HL-60 (cell line): Measurements from ENCODE around the gene SLC2A13.
"Not testable (repeated sequence)": the region's sequence is repeated elsewhere in the genome, so short reads cannot be mapped to it uniquely, and the experiment has no call there.

ENCODE experiments used
- DNase-seq, 2 experiments: peaks; one replicate each; pipeline ENCODE4 v3.0.0-alpha.2; 2010 to 2020; ENCODE audit warnings: low read depth in 1 of 2, low spot score in 1 of 2
- H3K27ac ChIP-seq: fragments of 250-450 bp; sonication (Bioruptor Pico); replicated peaks from 2 replicates; pipeline ENCODE4 v1.5.1; 2020; ENCODE audit warnings: mild to moderate bottlenecking, moderate library complexity
- H3K27me3 ChIP-seq: fragments of 250-450 bp; sonication (Bioruptor Pico); 2 replicates; pipeline ENCODE4 v1.5.1; 2021; ENCODE audit warnings: mild to moderate bottlenecking, moderate library complexity; ENCODE audit not compliant: insufficient read depth, poor library complexity, severe bottlenecking
- H3K4me3 ChIP-seq: replicated peaks from 2 replicates; pipeline ENCODE4 v1.5.1; 2011; ENCODE audit warnings: mild to moderate bottlenecking, control low read depth, low read length; ENCODE audit not compliant: insufficient read depth
- GABPA ChIP-seq: IDR thresholded peaks from 2 replicates; pipeline ENCODE4 v1.6.1; 2012; ENCODE audit warnings: low read depth
- POLR2AphosphoS5 ChIP-seq: IDR thresholded peaks from 2 replicates; pipeline ENCODE4 v1.6.1; 2012; ENCODE audit warnings: low read depth
- SPI1 ChIP-seq: IDR thresholded peaks from 2 replicates; pipeline ENCODE4 v1.6.1; 2012; ENCODE audit warnings: low read depth, mild to moderate bottlenecking, borderline replicate concordance
- TF ChIP-seq, protein P1 (sequence below): IDR thresholded peaks from 2 replicates; pipeline ENCODE4 v1.6.1; 2012; ENCODE audit warnings: low read depth; ENCODE audit not compliant: insufficient replicate concordance
- TF ChIP-seq, protein P2 (sequence below): IDR thresholded peaks from one replicate; pipeline ENCODE4 v1.5.1; 2011; ENCODE audit warnings: low read length, control low read depth, inconsistent platforms; ENCODE audit not compliant: insufficient read depth

SLC2A13 gene

DNA sequence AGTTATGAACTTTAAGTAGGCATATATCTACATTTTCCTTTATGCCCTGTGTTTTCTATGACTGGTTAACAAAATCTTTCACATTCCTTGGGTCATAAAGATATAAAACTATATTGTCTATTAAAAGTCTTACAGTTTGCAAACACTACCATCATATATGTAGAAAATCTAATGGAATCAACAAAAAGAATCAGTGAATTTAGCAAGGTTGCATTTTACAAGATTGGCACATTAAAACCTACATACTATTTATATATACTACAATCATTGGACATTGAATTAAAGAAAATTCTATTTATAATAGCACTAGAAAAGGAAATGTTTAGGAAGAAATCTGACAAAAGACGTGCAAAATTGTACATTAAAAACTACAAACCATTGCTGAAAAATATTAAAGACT is 312.9 kb downstream of the SLC2A13 start:
- DNase-seq, result no peak
- Histone ChIP-seq H3K4me3 (no peak overlapping the region), H3K27ac (no peak overlapping the region), H3K27me3 (no peaks in the 10 kb centered on the region)
- TF ChIP-seq SPI1, result no peak
- no peak for TF ChIP-seq POLR2AphosphoS5
- TF ChIP-seq, protein P1, sequence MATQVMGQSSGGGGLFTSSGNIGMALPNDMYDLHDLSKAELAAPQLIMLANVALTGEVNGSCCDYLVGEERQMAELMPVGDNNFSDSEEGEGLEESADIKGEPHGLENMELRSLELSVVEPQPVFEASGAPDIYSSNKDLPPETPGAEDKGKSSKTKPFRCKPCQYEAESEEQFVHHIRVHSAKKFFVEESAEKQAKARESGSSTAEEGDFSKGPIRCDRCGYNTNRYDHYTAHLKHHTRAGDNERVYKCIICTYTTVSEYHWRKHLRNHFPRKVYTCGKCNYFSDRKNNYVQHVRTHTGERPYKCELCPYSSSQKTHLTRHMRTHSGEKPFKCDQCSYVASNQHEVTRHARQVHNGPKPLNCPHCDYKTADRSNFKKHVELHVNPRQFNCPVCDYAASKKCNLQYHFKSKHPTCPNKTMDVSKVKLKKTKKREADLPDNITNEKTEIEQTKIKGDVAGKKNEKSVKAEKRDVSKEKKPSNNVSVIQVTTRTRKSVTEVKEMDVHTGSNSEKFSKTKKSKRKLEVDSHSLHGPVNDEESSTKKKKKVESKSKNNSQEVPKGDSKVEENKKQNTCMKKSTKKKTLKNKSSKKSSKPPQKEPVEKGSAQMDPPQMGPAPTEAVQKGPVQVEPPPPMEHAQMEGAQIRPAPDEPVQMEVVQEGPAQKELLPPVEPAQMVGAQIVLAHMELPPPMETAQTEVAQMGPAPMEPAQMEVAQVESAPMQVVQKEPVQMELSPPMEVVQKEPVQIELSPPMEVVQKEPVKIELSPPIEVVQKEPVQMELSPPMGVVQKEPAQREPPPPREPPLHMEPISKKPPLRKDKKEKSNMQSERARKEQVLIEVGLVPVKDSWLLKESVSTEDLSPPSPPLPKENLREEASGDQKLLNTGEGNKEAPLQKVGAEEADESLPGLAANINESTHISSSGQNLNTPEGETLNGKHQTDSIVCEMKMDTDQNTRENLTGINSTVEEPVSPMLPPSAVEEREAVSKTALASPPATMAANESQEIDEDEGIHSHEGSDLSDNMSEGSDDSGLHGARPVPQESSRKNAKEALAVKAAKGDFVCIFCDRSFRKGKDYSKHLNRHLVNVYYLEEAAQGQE, result no peak

DNA sequence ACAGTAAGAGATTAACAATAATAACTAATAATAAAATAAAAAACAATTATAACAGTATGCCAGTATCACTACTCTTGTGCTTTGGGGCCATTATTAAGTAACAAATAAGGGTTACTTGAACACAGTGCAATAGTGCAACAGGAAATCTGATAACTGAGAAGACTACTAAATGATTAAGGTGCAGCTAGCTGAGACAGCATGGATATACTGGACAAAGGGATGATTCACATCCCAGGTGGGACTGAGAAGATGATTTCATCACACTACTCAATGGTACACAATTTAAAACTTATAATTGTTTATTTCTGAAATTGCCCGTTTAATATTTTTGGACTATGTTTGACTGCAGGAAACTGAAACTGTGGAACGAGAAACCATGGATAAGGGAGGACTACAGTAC is 317.6 kb downstream of the SLC2A13 start:
- TF ChIP-seq, protein P1, result no peak
- TF ChIP-seq POLR2AphosphoS5 (no peak), SPI1 (no peak), GABPA (no peak)
- TF ChIP-seq, protein P2, sequence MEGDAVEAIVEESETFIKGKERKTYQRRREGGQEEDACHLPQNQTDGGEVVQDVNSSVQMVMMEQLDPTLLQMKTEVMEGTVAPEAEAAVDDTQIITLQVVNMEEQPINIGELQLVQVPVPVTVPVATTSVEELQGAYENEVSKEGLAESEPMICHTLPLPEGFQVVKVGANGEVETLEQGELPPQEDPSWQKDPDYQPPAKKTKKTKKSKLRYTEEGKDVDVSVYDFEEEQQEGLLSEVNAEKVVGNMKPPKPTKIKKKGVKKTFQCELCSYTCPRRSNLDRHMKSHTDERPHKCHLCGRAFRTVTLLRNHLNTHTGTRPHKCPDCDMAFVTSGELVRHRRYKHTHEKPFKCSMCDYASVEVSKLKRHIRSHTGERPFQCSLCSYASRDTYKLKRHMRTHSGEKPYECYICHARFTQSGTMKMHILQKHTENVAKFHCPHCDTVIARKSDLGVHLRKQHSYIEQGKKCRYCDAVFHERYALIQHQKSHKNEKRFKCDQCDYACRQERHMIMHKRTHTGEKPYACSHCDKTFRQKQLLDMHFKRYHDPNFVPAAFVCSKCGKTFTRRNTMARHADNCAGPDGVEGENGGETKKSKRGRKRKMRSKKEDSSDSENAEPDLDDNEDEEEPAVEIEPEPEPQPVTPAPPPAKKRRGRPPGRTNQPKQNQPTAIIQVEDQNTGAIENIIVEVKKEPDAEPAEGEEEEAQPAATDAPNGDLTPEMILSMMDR, result no peak
- Histone ChIP-seq H3K27ac (no peak overlapping the region), H3K27me3 (no peaks in the 10 kb centered on the region), H3K4me3 (no peak overlapping the region)
- DNase-seq, result no peak

DNA sequence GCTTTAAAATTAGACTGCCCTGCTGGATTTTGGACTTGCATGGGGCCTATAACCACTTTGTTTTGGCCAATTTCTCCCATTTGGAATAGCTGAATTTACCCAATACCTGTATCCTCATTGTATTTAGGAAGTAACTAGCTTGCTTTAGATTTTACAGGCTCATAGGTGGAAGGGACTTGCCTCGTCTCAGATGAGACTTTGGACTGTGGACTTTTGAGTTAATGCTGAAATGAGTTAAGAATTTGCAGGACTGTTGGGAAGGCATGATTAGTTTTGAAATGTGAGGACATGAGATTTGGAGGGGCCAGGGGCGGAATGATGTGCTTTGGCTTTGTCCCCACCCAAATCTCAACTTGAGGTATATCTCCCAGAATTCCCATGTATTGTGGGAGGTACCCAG is 320.1 kb downstream of the SLC2A13 start:
- H3K27ac ChIP-seq, H3K27me3 ChIP-seq, DNase-seq, H3K4me3 ChIP-seq: not testable (repeated sequence)

DNA sequence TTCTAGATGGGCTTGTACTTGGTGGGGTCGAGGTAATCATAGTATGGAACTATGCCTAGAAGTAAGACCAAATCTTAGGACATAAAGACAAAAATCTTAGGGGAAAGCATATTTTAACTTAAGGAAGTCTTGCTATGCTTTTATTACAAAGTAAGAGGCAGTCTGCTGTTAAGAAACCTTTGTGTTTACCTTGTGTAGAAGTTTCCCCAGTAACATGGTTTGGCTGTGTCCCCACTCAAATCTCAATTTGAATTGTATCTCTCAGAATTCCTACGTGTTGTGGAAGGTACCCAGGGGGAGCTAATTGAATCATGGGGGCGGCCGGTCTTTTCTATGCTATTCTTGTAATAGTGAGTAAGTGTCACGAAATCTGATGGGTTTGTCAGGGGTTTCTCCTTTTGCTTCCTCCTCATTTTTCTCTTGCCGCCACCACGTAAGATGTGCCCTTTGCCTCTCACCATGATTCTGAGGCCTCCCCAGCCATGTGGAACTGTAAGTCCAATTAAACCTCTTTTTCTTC is 323.8 kb downstream of the SLC2A13 start:
- DNase-seq, result no peak

More for the DNA sequence above, 323.8 kb downstream of the SLC2A13 start:
- Histone ChIP-seq H3K4me3 (no peak overlapping the region), H3K27ac (no peak overlapping the region), H3K27me3 (no peaks in the 10 kb centered on the region)
- TF ChIP-seq GABPA, result no peak
- no peak for TF ChIP-seq POLR2AphosphoS5
- TF ChIP-seq, protein P2, result no peak
- TF ChIP-seq SPI1, result no peak
- TF ChIP-seq, protein P1, result no peak
